GM12891 (cell line): ENCODE data around the gene RPL28.

Experiments used
- POLR2A ChIP-seq: IDR thresholded peaks from 2 replicates; pipeline ENCODE4 v1.6.1; 2011; ENCODE audit warnings: low read depth, low read length, control low read depth
- POLR2AphosphoS5 ChIP-seq: IDR thresholded peaks from 2 replicates; pipeline ENCODE4 v1.6.1; 2011; ENCODE audit warnings: low read depth, low read length, control low read depth
- TAF1 ChIP-seq: IDR thresholded peaks from 2 replicates; pipeline ENCODE4 v1.6.1; 2011; ENCODE audit warnings: low read depth, low read length, control low read depth

GRCh38 chr19:55433292-55433691 is 47.6 kb downstream of the RPL28 start:
- TF ChIP-seq POLR2AphosphoS5 = no peak
- no peak for TF ChIP-seq POLR2A
- no peak for TF ChIP-seq TAF1
